CD14-positive monocyte (primary cell): ENCODE results near the gene CLIC3. TPM values are rescaled to one million over a fixed set of nuclear protein-coding genes. Genes with fewer than 3 reads are reported as not detected.

ENCODE experiments used
- DNase-seq, 3 donors: peaks; one replicate each; pipeline ENCODE4 v3.0.0-alpha.2; 2011 to 2022
- H2AFZ ChIP-seq: 2 replicates; pipeline ENCODE4 v1.6.0; 2012; ENCODE audit warnings: mild to moderate bottlenecking, low read depth, low read length, inconsistent platforms; ENCODE audit not compliant: insufficient read depth, poor library complexity, severe bottlenecking
- H3K27ac ChIP-seq, 2 donors: 1 replicate in 1 of 2; 2 replicates in 1 of 2; pipeline ENCODE4 v1.5.1; 2012 to 2013; ENCODE audit warnings: low read length in 2 of 2, control low read depth in 1 of 2, inconsistent platforms in 1 of 2, low read depth in 1 of 2, mild to moderate bottlenecking in 1 of 2
- H3K27me3 ChIP-seq, 2 donors: one replicate each; pipeline versions ENCODE4 v1.6.0 to v1.6.1; 2011 to 2013; ENCODE audit warnings: low read length in 2 of 2; ENCODE audit not compliant: control insufficient read depth in 2 of 2, insufficient read depth in 2 of 2
- H3K36me3 ChIP-seq, 2 donors: replicated peaks in 1 of 2; 1 replicate in 1 of 2; 2 replicates in 1 of 2; pipeline versions ENCODE4 v1.5.1 to v1.6.1; 2012 to 2013; ENCODE audit warnings: low read length in 2 of 2, control low read depth in 1 of 2, inconsistent platforms in 1 of 2, mild to moderate bottlenecking in 1 of 2; ENCODE audit not compliant: insufficient read depth in 2 of 2, control insufficient read depth in 1 of 2
- H3K4me1 ChIP-seq, 2 donors: 1 replicate in 1 of 2; 2 replicates in 1 of 2; pipeline versions ENCODE4 v1.5.1 to v1.6.1; 2012 to 2013; ENCODE audit warnings: low read length in 2 of 2, control low read depth in 1 of 2, inconsistent platforms in 1 of 2, mild to moderate bottlenecking in 1 of 2, moderate library complexity in 1 of 2; ENCODE audit not compliant: insufficient read depth in 2 of 2, control insufficient read depth in 1 of 2
- H3K4me2 ChIP-seq: replicated peaks from 2 replicates; pipeline ENCODE3; 2012; ENCODE audit warnings: low read length, moderate library complexity, mild to moderate bottlenecking; ENCODE audit not compliant: poor library complexity, severe bottlenecking; ENCODE audit errors: extremely low read depth
- H3K4me3 ChIP-seq, 3 experiments: fragments of 200-600 bp in 1 of 3; sonication (generic) in 1 of 3; replicated peaks in 1 of 3; 1 replicate in 2 of 3; 2 replicates in 1 of 3; pipeline ENCODE4 v1.5.1; 2011 to 2013; ENCODE audit warnings: low read length in 3 of 3, mild to moderate bottlenecking in 3 of 3, control low read depth in 2 of 3, low read depth in 2 of 3, inconsistent platforms in 1 of 3, moderate library complexity in 1 of 3
- H3K79me2 ChIP-seq: 2 replicates; pipeline ENCODE4 v1.6.0; 2012; ENCODE audit warnings: mild to moderate bottlenecking, control low read depth, inconsistent platforms, low read length, moderate library complexity; ENCODE audit not compliant: insufficient read depth
- H3K9ac ChIP-seq: 2 replicates; pipeline ENCODE4 v1.6.0; 2017; ENCODE audit warnings: low read length, mild to moderate bottlenecking; ENCODE audit not compliant: insufficient read depth, poor library complexity, severe bottlenecking
- H3K9me3 ChIP-seq, 2 donors: replicated peaks in 1 of 2; 1 replicate in 1 of 2; 2 replicates in 1 of 2; pipeline versions ENCODE4 v1.5.1 to v1.6.1; 2012 to 2013; ENCODE audit warnings: low read length in 2 of 2, control low read depth in 1 of 2; ENCODE audit not compliant: control insufficient read depth in 1 of 2, insufficient read depth in 1 of 2
- H4K20me1 ChIP-seq: 2 replicates; pipeline ENCODE4 v1.6.0; 2012; ENCODE audit warnings: mild to moderate bottlenecking, low read length, control low read depth, moderate library complexity; ENCODE audit not compliant: insufficient read depth
- H3K27ac Mint-ChIP-seq, 7 donors: one replicate each; pipeline ENCODE4 v1.8.0; 2020; ENCODE audit warnings: mild to moderate bottlenecking in 7 of 7, mixed read lengths in 7 of 7, moderate library complexity in 6 of 7, inconsistent platforms in 2 of 7
- H3K27me3 Mint-ChIP-seq, 3 donors: one replicate each; pipeline ENCODE4 v1.8.0; 2021 to 2022; ENCODE audit warnings: low read depth in 3 of 3, mild to moderate bottlenecking in 3 of 3, mixed read lengths in 3 of 3, moderate library complexity in 3 of 3, inconsistent platforms in 1 of 3
- H3K36me3 Mint-ChIP-seq, 2 donors: one replicate each; pipeline ENCODE4 v1.8.0; 2020; ENCODE audit warnings: mixed read lengths in 2 of 2, inconsistent platforms in 1 of 2, mild to moderate bottlenecking in 1 of 2
- H3K4me1 Mint-ChIP-seq: one replicate; pipeline ENCODE4 v1.8.0; 2020; ENCODE audit warnings: mild to moderate bottlenecking, mixed read lengths
- H3K4me3 Mint-ChIP-seq, 2 donors: one replicate each; pipeline ENCODE4 v1.8.0; 2020; ENCODE audit warnings: mild to moderate bottlenecking in 2 of 2, mixed read lengths in 2 of 2, moderate library complexity in 1 of 2
- H3K9me3 Mint-ChIP-seq, 7 donors: one replicate each; pipeline ENCODE4 v1.8.0; 2020 to 2022; ENCODE audit warnings: mixed read lengths in 7 of 7, mild to moderate bottlenecking in 6 of 7, moderate library complexity in 6 of 7, inconsistent platforms in 2 of 7
- CTCF ChIP-seq: fragments of 200-600 bp; IDR thresholded peaks from one replicate; pipeline ENCODE4 v1.8.0; 2022; ENCODE audit warnings: antibody characterized with exemption, mild to moderate bottlenecking
- WGBS: methylation state at CpG from one replicate; pipeline ENCODE4 v1.1.5; 2013; ENCODE audit warnings: missing lambda C conversion rate; ENCODE audit not compliant: insufficient coverage; 5-methylcytosine and 5-hydroxymethylcytosine counted together
- intact Hi-C, 2 donors: fragments of 100-400 bp; cut with micrococcal nuclease; formaldehyde crosslinking; loops; one replicate each; pipeline versions ENCODE4 v1.15.0 to v1.15.1; 2023
- polyA plus RNA-seq, 3 donors: library from polyadenylated mRNA; depleted of rRNA in 1 of 3; unstranded in 2 of 3; stranded (reverse) in 1 of 3; fragments of 300-500 nt in 2 of 3; fragments of >200 nt in 1 of 3; fragmentation: Illumina TruSeq in 2 of 3; gene quantifications; 1 replicate in 2 of 3; 2 replicates in 1 of 3; pipeline ENCODE4 v1.2.3, GENCODE V29; 2012 to 2021

The CLIC3 gene
- polyA plus RNA-seq, 3 donors = 0.29 to 0.51 TPM; not detected in 1

- H3K27ac ChIP-seq = no peak overlapping the region
- H3K9me3 ChIP-seq = no peaks in the 10 kb centered on the region
- H3K9ac ChIP-seq = no peak overlapping the region
- H3K79me2 ChIP-seq = peaks cover 20% of the 10 kb centered on the region
- no peak overlapping the region for H2AFZ ChIP-seq
- H3K4me2 ChIP-seq = no peak overlapping the region
- peaks cover 30% of the 10 kb centered on the region for H4K20me1 ChIP-seq
- H3K27me3 ChIP-seq = peaks cover 0 to 41% of the 10 kb centered on the region in 2 donors
- 58% methylated on average over 26 of the region's 30 CpGs for WGBS
- peaks cover 71 to 88% of the 10 kb centered on the region in 2 donors for H3K4me1 ChIP-seq
- peaks cover 6 to 9% of the 10 kb centered on the region in 2 donors for H3K36me3 ChIP-seq
- no peak overlapping the region for H3K4me3 ChIP-seq
- H3K9me3 Mint-ChIP-seq = peaks cover 0 to 17% (median under 1%) of the 10 kb centered on the region in 7 donors
- intact Hi-C loops = loop anchor here in 1 of 2 donors (5.0 kb wide), 1 partner anchor 37 kb away; the partner anchor contains the start of gene FUT7
- no peak for TF ChIP-seq CTCF
- no peak overlapping the region for H3K4me3 Mint-ChIP-seq
- H3K36me3 Mint-ChIP-seq = peaks cover 10% of the 10 kb centered on the region in 2 donors
- H3K27me3 Mint-ChIP-seq = peaks cover 24 to 52% (median 40%) of the 10 kb centered on the region in 3 donors
- H3K4me1 Mint-ChIP-seq = peaks cover 70% of the 10 kb centered on the region
- H3K27ac Mint-ChIP-seq = no peak overlapping the region
- no peak for DNase-seq
Observed at GRCh38 chr9:136995362-136995761, 1.0 kb downstream of the CLIC3 start.

GRCh38 chr9:136994888-136995230, 1.5 kb downstream of the CLIC3 start:
- H3K9me3 ChIP-seq = no peaks in the 10 kb centered on the region
- no peak overlapping the region for H3K9ac ChIP-seq
- H3K27me3 ChIP-seq = peaks cover 0 to 41% of the 10 kb centered on the region in 2 donors
- no peak for TF ChIP-seq CTCF
- H3K79me2 ChIP-seq = peaks cover 20% of the 10 kb centered on the region
- Mint-ChIP-seq H3K27ac (no peak overlapping the region), H3K4me3 (no peak overlapping the region), H3K4me1 (peaks cover 65% of the 10 kb centered on the region), H3K27me3 (peaks cover 24 to 56% (median 45%) of the 10 kb centered on the region in 3 donors), H3K9me3 (peaks cover 0 to 17% (median 3%) of the 10 kb centered on the region in 7 donors), H3K36me3 (peaks cover 10% of the 10 kb centered on the region in 2 donors)
- H3K36me3 ChIP-seq = peaks cover 6 to 9% of the 10 kb centered on the region in 2 donors
- H2AFZ ChIP-seq = no peak overlapping the region
- peaks cover 66 to 83% of the 10 kb centered on the region in 2 donors for H3K4me1 ChIP-seq
- WGBS = 36% methylated on average over 40 of the region's 40 CpGs
- H3K27ac ChIP-seq = no peak overlapping the region
- no peak for DNase-seq
- intact Hi-C loops = loop anchor here (5.0 kb wide), 1 partner anchor 37 kb away; the partner anchor contains the start of gene FUT7 (in 2 of the 2)
- no peak overlapping the region for H3K4me3 ChIP-seq
- H3K4me2 ChIP-seq = no peak overlapping the region
- peaks cover 30% of the 10 kb centered on the region for H4K20me1 ChIP-seq
